A172 (cell line): Measurements from ENCODE around the gene FRAS1. TPM values are rescaled to one million over a fixed set of nuclear protein-coding genes. Genes with fewer than 3 reads are reported as not detected.
"Not testable (repeated sequence)": the region's sequence is repeated elsewhere in the genome, so short reads cannot be mapped to it uniquely, and the experiment has no call there.

Experiments
- DNase-seq: peaks from one replicate; pipeline ENCODE4 v3.0.0-alpha.2; 2015; ENCODE audit warnings: low spot score
- total RNA-seq: library from RNA; depleted of rRNA; stranded (reverse); fragments of >200 nt; shearing (Covaris generic); gene quantifications from 2 replicates; pipeline ENCODE4 v1.2.3, GENCODE V29; 2014

FRAS1 gene
- total RNA-seq, 1 experiment from 2014 or later, result 0.81 TPM

GRCh38 chr4:78441756-78442155 lies 384.6 kb downstream of the FRAS1 start:
- no peak for DNase-seq

GRCh38 chr4:78446619-78447018 lies 389.5 kb downstream of the FRAS1 start:
- DNase-seq, result no peak

DNA sequence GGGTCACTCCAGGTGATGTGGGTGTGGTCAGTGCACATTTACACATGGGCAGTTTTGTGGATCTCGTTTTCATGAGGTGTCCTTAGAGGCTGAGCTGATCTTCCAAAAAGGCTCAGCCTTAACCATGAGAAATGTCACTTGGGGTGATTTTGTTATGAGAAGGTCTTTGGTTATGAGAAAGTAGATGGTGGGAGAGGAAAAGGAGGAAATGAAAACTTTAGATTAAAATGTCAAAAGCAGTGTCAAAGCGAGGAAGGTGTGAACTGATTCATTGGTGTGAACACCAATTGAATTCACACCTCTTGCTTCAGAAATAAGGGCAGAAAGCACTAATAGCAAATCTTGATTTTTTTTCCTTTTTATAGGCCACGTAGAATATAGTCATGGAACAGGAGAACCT lies 394.3 kb downstream of the FRAS1 start:
- no peak for DNase-seq

GRCh38 chr4:78454016-78454415 lies 396.9 kb downstream of the FRAS1 start:
- no peak for DNase-seq

- no peak for DNase-seq
Observed at GRCh38 chr4:78457751-78458150, 400.6 kb downstream of the FRAS1 start.

- DNase-seq, result no peak
Observed at GRCh38 chr4:78459327-78459726, 402.2 kb downstream of the FRAS1 start.

GRCh38 chr4:78460368-78460767 lies 403.2 kb downstream of the FRAS1 start:
- DNase-seq, result no peak

DNA sequence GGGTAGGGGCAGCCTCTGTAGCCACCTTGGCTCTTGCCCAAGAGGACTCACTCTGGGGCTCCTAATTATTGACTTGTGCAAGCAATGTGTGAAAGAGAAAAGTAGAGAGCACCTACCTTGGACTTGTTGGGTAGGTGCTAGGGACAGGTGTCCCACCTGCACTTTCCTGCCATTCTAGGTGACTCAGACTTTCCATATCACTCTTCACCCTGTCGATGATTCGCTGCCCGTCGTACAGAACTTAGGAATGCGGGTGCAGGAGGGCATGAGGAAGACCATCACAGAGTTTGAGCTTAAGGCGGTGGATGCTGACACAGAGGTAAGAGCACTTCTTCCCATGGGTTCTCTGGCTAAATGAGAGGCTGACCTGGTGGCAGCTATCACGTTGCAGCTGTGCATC lies 407.1 kb downstream of the FRAS1 start:
- no peak for DNase-seq

DNA sequence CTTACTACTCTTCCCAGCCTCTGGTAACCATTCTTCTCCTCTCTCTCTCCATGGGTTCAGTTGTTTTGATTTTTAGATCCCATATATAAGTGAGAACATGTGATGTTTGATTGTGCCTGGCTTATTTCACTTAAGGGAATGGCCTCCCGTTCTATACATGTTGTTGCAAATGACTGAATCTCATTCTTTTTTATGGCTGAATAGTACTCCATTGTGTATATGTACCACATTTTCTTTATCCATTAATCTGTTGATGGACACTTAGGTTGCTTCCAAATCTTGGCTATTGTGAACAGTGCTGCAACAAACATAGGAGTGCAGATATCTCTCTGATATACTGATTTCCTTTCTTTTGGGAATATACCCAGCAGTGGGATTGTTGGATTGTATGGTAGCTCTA lies 410.1 kb downstream of the FRAS1 start:
- DNase-seq, result not testable (repeated sequence)

DNA sequence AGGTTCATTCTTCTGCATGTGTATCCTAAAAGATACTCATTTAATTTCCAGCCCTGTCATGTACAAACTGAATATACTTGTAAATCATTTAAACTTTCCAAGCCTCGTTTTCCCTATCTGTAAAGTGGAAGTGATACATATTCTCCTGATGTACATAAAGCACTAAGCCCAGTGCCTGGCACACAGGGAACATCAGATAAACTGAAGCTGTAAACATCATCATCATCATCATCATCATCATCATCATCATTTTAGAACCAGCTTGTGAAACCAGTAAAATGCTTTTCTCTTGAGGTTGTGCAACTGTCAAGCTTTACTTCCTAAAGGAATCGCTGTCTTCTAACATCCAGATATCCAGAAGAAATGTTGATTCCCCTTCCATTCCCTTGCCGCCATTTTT lies 411.1 kb downstream of the FRAS1 start:
- DNase-seq, result no peak

DNA sequence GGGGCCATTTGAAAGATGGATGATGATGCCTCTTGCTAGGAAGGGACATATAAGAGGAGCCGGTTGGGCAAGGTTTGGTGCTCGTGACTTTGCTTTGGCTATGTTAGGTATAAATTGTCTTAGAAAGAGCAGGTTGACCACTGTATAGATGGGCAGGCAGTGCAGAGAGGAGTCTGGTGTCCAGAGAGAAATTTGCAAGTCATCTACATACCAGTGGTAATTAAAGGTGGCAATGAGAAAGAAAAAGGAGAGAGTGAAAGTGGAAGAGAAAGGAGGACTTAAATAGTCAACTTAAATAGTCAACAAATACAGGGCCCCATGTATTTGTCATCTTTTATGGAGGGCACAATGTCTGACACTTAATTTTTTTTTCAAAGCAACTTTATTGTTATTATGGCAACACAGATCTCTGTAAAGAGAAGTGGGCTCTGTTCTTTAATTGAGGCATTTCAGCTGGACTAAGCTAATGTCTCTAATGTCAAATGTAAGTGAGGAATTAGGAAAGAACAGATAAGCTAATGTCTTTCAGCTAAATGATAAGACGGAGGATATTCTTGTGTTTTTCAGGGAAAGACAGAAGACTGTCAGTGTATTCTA lies 419.1 kb downstream of the FRAS1 start:
- no peak for DNase-seq

GRCh38 chr4:78477276-78477675 lies 420.2 kb downstream of the FRAS1 start:
- no peak for DNase-seq

- DNase-seq, result no peak
Observed at GRCh38 chr4:78478523-78478922, 421.4 kb downstream of the FRAS1 start.

DNA sequence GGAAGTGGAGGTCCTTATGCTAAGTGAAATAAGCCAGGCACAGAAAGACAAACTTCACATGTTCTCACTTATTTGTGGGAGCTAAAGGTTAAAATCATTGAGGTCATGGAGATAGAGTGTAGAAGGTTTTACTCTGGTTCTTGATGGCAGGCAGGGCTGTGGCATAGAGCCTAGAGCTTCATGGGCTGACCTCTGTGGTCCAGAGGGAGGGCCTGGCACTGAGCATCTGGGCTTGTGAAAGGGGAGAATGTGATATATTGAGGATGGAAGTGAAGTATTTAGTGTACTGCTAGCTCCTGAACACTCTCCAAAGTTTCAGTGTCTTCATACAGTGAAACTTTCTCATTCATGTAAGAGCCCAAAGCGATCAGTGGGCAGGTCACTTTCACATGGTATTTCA lies 423.2 kb downstream of the FRAS1 start:
- DNase-seq, result no peak

DNA sequence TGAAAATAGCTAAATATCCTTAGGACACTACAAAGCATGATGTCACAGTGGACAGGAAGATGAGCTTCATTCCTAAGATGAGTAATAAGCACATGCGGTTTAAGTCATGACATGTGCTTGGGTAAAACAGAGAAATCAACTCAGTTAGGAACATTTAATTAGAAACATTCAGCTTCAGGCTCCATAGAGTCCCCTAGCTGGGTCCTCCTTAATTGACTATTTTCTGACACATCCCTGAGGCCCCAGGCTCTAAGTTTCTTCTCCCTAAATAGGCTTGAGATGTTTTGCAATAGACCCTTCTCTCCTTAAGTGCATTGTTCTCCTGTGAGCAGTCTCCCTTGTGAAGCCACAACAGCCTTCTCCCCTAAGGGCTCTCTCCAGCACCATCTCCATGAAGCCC lies 424.1 kb downstream of the FRAS1 start:
- DNase-seq, result peak; percentile 50

DNA sequence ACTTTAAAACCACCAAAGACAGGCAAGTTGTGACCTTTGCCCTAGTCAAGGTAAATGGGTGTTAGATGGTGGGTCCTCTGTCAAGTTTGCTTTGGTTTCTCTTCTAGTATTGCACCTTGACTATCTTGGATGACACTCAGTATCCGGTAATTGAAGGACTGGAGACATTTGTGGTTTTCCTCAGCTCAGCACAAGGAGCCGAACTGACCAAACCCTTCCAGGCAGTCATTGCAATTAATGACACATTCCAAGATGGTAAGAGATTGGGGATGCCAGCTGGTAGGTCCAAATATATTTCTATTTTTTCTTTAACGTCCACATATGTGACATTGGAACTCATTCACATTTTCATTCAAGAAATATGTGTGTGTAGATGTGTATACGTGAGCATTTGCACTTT lies 425.2 kb downstream of the FRAS1 start:
- no peak for DNase-seq

GRCh38 chr4:78483811-78484210 lies 426.7 kb downstream of the FRAS1 start:
- no peak for DNase-seq

GRCh38 chr4:78484574-78484973 lies 427.5 kb downstream of the FRAS1 start:
- no peak for DNase-seq

DNA sequence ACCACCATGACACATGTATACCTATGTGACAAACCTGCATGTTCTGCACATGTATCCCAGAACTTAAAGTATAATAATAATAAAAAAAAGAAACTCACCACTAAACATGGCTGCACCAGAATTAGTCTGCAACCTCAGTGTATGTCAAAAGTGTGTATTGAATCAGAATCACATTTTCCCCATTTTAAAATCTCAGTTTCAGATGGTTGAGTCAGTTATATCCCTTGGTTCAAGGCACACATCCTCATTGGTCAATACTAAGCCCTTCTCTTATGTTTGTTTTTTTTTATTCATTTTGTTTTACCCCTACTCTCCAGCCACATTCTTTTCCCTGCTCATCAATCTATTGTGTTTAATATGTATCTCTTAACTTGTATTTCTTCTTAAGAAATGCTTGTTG lies 436.6 kb downstream of the FRAS1 start:
- DNase-seq, result no peak

DNA sequence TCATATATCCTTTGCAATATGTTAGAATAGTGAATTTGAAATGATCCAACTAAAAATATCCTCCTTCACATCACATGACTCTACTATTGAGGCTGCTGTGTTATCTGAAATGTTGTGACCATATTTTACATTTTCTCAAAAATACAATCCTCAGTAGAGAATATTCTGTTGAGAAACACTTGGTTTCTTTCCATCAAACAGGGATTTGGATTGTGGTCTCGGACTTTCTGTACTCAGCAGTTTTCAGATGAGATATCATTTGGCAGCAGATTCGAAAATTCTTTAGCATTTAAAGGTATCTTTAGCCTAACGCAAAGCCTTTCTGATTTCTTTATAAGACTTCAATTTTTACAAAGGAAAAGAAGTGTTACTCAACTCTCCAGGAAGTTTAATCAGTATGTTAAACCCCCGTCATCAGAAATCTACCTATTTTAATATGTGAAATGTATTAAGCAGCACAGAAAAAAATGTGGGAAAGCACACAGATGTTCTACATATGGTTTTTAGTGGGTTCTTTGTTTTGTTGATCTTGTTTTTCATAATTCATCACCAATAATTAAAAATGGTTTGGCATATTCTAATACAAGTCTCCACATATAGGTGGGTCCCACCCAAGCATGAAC lies 439.0 kb downstream of the FRAS1 start:
- DNase-seq, result no peak

GRCh38 chr4:78506260-78506659 lies 449.1 kb downstream of the FRAS1 start:
- not testable (repeated sequence) for DNase-seq

DNA sequence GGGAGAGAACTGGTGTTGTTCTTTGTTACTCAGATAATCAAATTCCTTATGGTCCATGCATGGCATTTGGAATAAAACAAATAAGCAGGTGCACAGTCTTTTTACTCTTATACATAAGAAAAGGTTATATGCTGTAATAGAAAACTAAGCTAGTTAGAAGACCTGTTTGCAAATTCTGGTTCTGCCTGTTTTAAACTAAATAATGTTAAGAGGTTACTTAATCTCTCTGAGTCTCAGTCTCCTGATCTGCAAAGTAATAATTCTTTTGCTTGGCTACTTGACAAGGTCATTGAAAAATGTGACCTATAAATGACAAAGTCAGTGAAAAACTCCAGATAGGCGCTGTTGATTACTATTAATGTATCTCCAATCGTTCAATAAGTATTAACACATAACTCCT lies 451.9 kb downstream of the FRAS1 start:
- no peak for DNase-seq

DNA sequence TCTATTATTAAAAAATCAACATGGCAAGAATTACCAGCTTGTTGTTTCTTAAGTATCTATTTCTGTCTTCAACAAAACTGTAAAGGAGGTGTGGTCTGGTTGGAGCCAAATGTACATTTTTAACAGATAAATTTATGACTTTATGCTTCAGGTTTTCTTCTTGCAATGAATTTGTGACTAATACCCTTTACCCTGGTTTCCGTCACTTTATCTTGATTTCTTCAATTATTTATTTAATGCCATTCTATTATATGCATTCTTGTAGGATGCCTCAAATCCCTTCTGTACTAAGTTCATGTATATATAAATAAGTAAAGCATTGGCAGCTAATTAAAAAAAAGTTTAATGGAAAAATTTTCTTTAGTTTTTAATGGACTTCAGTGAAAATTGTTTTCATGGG lies 453.0 kb downstream of the FRAS1 start:
- DNase-seq, result no peak

- no peak for DNase-seq
Observed at GRCh38 chr4:78510681-78511080, 453.6 kb downstream of the FRAS1 start.
